ENCODE results near the gene CGGBP1. TPM values are rescaled to one million over a fixed set of nuclear protein-coding genes. Genes with fewer than 3 reads are reported as not detected.

The CGGBP1 gene
- total RNA-seq, 1 donor from 2014 or later, result 93.3 TPM

GRCh38 chr3:88036221-88036620, 22.6 kb downstream of the CGGBP1 start:
- intact Hi-C loops (cut with micrococcal nuclease), result no loop called here

- intact Hi-C loops (cut with micrococcal nuclease), result loop anchor here (5.0 kb wide), 1 partner anchor 807 kb away; the partner anchor contains the start of gene CHMP2B
These were observed 24.1 kb downstream of the CGGBP1 start for GRCh38 chr3:88034491-88035275.

GRCh38 chr3:88033808-88034207, 25.0 kb downstream of the CGGBP1 start:
- intact Hi-C loops (cut with micrococcal nuclease), result loop anchor here (5.0 kb wide), 1 partner anchor 807 kb away; the partner anchor contains the start of gene CHMP2B

GRCh38 chr3:88033079-88033478, 25.7 kb downstream of the CGGBP1 start:
- intact Hi-C loops (cut with micrococcal nuclease), result loop anchor here (5.0 kb wide), 1 partner anchor 806 kb away; the partner anchor contains the start of gene CHMP2B

- intact Hi-C loops (cut with micrococcal nuclease), result loop anchor here (5.0 kb wide), 1 partner anchor 805 kb away; the partner anchor contains the start of gene CHMP2B
These were observed 26.6 kb downstream of the CGGBP1 start for GRCh38 chr3:88032245-88032644.

GRCh38 chr3:88031642-88032077, 27.1 kb downstream of the CGGBP1 start:
- intact Hi-C loops (cut with micrococcal nuclease), result loop anchor here (1.0 to 5.0 kb wide), 6 partner anchors 12 to 804 kb away; partner anchors contain the start of genes CGGBP1, CHMP2B and ZNF654

GRCh38 chr3:88030210-88030609, 28.6 kb downstream of the CGGBP1 start:
- intact Hi-C loops (cut with micrococcal nuclease), result loop anchor here (5.0 kb wide), 1 partner anchor 803 kb away; the partner anchor contains the start of gene CHMP2B

GRCh38 chr3:88028876-88029275, 29.9 kb downstream of the CGGBP1 start:
- intact Hi-C loops (cut with micrococcal nuclease), result no loop called here

GRCh38 chr3:88025001-88025552, 33.7 kb downstream of the CGGBP1 start:
- intact Hi-C loops (cut with micrococcal nuclease), result no loop called here

- intact Hi-C loops (cut with micrococcal nuclease), result loop anchor here (1.0 to 5.0 kb wide), 3 partner anchors 12 to 128 kb away; partner anchors contain the start of genes C3orf38, CGGBP1 and ZNF654
These were observed 39.8 kb downstream of the CGGBP1 start for GRCh38 chr3:88019024-88019423.

GRCh38 chr3:88015656-88016055, 43.1 kb downstream of the CGGBP1 start:
- intact Hi-C loops (cut with micrococcal nuclease), result loop anchor here (5.0 kb wide), 1 partner anchor 132 kb away; the partner anchor contains the start of gene C3orf38

- intact Hi-C loops (cut with micrococcal nuclease), result no loop called here
These were observed 45.2 kb downstream of the CGGBP1 start for GRCh38 chr3:88013592-88013991.

GRCh38 chr3:88010810-88011209, 48.0 kb downstream of the CGGBP1 start:
- intact Hi-C loops (cut with micrococcal nuclease), result no loop called here

- intact Hi-C loops (cut with micrococcal nuclease), result no loop called here
These were observed 49.7 kb downstream of the CGGBP1 start for GRCh38 chr3:88009066-88009465.

- intact Hi-C loops (cut with micrococcal nuclease), result loop anchor here (1.0 to 2.0 kb wide), 2 partner anchors 54 to 744 kb away; partner anchors contain the start of genes CGGBP1 and ZNF654
These were observed 53.7 kb downstream of the CGGBP1 start for GRCh38 chr3:88005066-88005465.

- intact Hi-C loops (cut with micrococcal nuclease), result loop anchor here (1.0 to 5.0 kb wide), 6 partner anchors 101 to 705 kb away; no protein-coding TSS in a partner anchor
These were observed 55.6 kb downstream of the CGGBP1 start for GRCh38 chr3:88003115-88003755.

- intact Hi-C loops (cut with micrococcal nuclease), result loop anchor here (5.0 kb wide), 1 partner anchor 100 kb away; no protein-coding TSS in a partner anchor
These were observed 56.4 kb downstream of the CGGBP1 start for GRCh38 chr3:88002448-88002847.

Measured in T-helper 1 cell treated with Interleukin-12 subunit alpha and Interleukin-12 subunit beta and Interleukin-4 antibody, amounts not matched to agents 30 ng/mL and 1 ng/mL, for 36 hours (primary cell).